Right lung (tissue), 10 donors: ENCODE measurements around the gene EXPH5. TPM values are rescaled to one million over a fixed set of nuclear protein-coding genes. Genes with fewer than 3 reads are reported as not detected.
A peak's percentile ranks its signal among the peaks of the same experiment; 100 is the strongest.
"Not testable (repeated sequence)": the region's sequence is repeated elsewhere in the genome, so short reads cannot be mapped to it uniquely, and the experiment has no call there.

Experiments
- DNase-seq, 2 donors: peaks; one replicate each; pipeline ENCODE4 v3.0.0-alpha.2; 2013
- long read RNA-seq, 8 donors: transcript quantifications; one replicate each; lab custom pipeline, GENCODE V29; 2026
- polyA plus RNA-seq, 5 donors: library from polyadenylated mRNA; unstranded; fragments of 120-200 nt; gene quantifications; one replicate each; pipeline versions ENCODE4 v1.2.1 to v1.2.3, GENCODE V29; 2013; ENCODE audit warnings: inconsistent platforms in 1 of 5, low replicate concordance in 1 of 5; ENCODE audit not compliant: insufficient read length in 5 of 5, insufficient read depth in 1 of 5

The EXPH5 gene, protein sequence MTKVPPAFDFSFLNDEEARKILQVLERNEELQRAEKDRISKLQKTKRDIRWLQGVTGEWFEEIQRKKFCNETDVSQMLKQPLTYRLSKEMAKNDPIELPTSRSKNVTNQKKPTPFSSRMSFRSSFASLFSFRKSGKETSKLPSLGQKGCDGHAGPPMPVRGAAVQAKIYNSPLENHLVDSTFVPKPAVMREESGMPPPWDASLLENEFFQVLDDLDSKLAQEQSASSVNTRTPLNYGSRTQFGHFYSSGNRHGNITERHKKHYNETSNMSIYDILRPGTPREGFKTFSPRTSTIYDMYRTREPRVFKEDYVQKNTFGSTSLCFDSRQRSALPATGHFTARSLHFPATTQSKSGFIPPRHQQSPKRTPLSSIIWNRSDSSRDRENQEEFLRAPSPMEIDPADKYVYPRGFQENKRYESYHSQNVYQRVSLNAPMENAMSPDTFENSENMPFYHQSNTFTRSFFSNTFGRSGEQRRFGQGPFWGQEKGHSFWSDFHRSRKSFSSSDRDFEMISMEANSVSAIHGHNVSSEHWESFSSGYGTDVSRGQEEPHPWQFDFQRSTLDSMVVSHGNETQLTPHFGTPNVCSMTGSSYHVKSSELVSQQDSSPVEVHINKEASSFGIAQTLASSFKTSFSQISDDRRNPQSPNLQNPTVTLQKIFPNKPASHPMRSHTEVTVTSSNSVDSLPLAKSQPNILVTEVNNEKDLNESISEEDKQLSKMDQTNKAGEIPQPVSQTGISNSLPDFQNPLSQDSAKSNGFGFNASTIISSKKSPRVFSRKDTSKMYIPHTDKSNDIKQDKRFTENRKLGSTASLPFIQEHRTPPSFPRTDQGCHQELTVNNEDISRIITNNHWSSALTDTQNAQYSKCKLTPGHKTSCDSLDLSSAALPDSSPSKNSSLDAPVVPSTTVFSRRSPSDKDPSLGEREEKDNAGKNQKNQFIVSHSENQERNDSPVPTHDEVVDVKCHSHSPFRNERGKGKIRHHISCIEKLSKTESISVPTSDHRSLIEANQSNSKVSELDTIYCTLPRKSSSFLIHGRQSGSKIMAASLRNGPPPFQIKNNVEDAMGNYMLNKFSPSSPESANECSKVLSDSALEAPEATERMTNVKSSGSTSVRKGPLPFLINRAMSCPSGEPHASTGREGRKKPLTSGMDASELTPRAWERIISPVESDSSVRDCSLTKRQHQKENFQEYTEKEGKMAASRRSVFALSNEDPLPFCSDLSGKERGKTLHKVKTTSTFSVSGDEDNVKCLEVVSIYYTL (N-terminal part only)
- polyA plus RNA-seq = 10 to 100 TPM in 1 of 5 donors, 1 to 10 TPM in 4; 5.0 to 10.9 (median 8.0) TPM
- long read RNA-seq, donor 1, full-length matches to known transcripts = 4 of 4 reads
- long read RNA-seq, donor 1, partial matches to known transcripts = 0 of 4 reads
- long read RNA-seq, donor 1, other reads (novel, unspliced or antisense) = 0 of 4 reads
- long read RNA-seq, donor 2, full-length matches to known transcripts = 1 of 1 reads
- long read RNA-seq, donor 2, partial matches to known transcripts = 0 of 1 reads
- long read RNA-seq, donor 2, other reads (novel, unspliced or antisense) = 0 of 1 reads
- long read RNA-seq, donor 3 = 0 reads
- long read RNA-seq, donor 4 = 0 reads
- long read RNA-seq, donor 5 = 0 reads
- long read RNA-seq, donor 6, full-length matches to known transcripts = 1 of 1 reads
- long read RNA-seq, donor 6, partial matches to known transcripts = 0 of 1 reads
- long read RNA-seq, donor 6, other reads (novel, unspliced or antisense) = 0 of 1 reads
- long read RNA-seq, donor 7, full-length matches to known transcripts = 1 of 1 reads
- long read RNA-seq, donor 7, partial matches to known transcripts = 0 of 1 reads
- long read RNA-seq, donor 7, other reads (novel, unspliced or antisense) = 0 of 1 reads
- long read RNA-seq, donor 8 = 0 reads

DNA sequence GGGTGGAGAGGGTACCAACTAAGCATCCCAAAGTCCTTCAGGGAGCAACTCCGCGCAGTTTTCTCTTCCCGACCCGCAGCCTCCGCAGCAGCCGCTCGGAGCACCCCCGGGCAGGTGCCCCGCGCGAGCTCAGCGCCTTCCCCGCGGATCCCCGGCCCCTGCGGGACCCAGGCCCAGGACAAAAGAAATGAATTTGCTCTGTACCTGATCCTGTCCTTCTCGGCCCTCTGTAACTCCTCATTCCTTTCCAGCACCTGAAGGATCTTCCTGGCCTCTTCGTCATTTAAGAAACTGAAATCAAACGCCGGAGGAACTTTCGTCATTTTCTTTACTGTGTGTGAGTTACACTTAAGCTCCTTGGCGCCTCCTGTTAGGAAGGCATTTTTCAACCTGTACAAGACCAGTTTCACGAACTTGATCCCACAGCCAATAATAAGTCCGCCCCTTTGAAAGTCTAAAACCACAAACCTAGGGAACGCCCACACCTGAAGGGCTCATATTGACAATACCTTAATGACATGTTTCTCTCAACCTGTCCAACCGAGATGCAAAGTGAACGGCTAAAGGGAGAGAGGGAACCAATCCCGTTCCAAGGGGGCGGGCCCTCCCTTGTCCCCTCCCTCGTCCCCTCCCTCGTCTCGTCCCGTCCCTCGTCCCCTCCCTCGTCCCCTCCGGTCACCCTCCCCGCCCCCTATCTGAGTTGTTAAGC, at the start of gene EXPH5:
Gene EXPH5, minus strand, starts transcription at position 555 of the 709 bp plus-strand sequence. Its CDS starts 232 bp downstream, at position 323.
- peak; percentile 83 to 87 for DNase-seq

DNA sequence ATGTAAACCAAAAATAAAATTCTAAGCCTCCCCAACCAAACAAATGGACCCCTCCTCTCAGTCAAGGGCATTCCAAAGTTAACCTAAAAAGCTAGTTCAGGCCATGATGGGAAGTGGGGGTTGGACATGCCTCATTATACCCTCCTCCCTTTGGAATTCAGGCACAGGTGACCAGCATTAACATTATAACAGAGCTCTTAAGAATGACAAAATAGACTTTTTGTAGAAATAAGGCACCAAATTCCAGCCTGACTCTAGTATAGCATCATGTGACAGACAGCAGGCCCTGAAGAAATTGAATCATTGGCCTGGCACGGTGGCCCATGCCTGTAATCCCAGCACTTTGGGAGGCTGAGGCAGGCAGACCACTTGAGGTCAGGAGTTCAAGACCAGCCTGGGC, 48.2 kb upstream of the EXPH5 start:
- DNase-seq = not testable (repeated sequence)

DNA sequence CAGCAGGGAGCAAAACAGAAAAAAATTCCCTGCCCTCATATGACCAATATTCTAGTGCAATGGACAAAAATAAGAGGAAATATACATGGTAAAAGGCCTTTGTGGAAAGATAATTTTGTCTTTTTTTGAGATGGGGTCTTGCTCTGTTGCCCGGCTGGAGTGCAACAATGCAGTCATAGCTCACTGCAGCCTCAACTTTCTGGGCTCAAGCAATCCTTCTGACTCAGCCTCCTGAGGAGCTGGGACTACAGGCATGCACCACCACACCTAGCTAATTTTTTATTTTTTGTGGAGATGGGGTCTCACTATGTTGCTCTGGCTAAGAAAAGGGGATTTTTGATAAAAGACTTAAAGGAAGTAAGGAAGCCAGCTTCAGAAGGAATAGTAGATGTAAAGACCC, 45.6 kb upstream of the EXPH5 start:
- DNase-seq = no peak

DNA sequence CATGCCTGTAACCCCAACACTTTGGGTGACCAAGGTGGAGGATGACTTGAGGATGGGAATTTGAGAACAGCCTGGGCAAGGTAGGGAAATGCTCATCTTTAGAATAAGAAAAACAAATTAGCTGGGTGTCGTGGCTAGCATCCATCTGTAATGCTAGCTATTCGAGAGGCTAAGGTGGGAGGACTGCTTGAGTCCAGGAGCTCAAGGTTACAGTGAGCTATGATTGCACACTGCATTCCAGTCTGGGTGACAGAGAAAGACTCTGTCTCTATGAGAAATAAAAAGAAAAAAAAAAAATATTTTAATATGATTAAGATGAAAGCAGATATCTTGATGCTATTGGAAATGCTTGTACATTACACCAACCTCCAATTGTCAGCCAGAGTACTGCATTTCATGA, 42.7 kb upstream of the EXPH5 start:
- DNase-seq = no peak

DNA sequence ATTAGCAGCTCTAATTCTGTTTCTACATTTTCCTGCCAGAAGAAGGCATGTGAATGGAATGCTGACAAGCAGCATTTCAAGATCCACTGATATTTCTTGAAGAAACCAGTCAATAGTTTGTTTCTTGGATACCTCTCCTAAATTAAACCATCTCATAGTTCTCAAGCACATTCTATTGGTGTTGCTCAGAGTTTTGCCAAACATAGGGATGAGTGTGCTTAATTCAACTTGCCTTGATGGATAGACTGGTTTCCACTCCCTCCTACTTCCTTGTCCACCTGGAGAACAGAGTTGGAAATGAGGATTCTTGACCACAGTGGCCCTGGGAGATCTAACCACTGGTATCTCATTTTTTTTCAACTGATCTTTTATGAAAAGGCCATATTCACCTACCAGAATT, 41.5 kb upstream of the EXPH5 start:
- no peak for DNase-seq

DNA sequence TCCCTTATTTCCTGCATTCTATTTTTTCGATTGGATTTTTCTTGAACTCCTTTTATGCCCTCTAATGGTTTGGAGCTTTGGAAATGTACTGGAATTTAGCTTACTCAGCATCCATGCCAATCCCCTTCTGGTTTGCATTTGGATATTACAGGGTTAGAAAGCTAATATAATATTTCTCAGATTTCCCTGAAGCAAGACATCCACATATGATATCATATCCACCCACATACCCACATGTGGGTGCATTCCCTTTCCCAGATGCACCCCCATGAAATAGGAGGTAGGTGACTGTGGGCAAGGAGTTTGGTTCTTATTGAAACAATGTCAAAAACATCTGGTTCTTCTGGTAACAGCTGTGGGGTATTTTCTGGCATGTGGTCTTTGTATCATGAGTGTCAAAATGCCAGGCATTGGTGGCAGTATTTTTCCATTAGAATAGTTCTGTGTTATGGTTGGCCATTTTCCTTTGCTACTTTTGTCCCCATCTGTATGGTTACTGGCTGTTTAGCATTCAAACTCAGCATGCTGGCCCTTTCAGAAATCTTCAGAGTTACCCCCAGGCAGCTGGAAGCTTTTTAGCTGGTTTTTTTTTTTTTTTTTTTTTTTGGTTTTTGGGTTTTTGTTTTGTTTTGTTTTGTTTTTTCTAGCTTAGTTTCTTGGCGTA, 38.6 kb upstream of the EXPH5 start:
- no peak for DNase-seq

DNA sequence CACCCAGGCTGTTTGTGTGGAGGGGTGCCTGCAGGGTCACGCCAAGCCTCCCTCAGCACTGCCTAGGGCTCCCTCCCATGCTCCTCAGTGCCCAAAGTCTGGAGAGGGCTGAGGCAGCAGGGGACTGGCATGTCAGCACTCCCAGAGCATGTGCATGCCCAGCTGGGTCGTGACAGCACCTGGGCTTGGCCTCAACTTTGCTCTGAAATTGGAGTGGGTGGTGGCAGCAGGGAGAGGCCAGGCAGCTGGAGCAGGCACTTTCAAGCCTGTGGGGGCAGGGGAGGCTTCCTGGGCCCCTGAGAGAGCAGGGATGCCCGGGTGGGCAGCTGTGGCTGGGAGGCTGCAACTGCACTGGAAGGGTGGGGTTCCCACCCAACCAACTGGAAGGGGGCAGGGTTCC, 35.7 kb upstream of the EXPH5 start:
- no peak for DNase-seq

DNA sequence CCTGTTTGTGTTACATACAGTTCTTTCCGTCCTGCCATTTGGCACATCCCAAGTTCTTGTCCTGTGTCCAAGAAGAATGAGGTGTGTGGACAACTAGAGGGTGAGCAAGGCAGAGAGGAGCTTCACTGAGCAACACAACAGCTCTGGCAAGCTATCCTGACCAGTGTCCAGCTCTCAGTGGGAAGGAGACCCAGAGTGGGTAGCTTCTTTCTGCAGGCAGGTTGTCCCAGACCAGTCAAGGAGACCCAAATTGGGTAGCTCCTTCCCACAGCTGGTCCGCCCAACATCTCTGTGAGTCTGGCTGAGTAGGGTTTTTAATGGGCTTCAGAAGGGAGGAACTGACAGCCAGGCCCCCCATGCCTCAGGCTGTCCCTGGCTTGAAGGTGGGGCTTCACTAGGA, 35.2 kb upstream of the EXPH5 start:
- no peak for DNase-seq

DNA sequence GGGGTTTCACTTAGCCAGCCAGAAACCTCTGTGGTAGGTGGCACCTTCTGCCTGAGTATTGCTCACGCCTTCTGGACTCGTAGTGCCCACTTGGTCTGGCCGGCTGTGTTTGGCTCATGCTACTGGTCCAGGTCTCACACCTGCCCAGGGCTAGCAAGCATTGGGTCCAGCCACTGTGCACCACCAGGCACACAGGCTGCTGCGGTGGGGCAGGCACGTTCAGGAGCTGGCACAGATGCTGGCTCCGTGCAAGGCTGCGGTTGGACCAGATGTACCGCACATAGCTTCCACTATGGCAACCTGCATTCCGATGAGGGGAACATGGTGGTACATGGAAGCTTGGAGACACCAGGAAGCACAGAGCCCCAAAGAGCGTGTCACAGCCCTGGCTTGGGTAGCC, 34.8 kb upstream of the EXPH5 start:
- DNase-seq = no peak

DNA sequence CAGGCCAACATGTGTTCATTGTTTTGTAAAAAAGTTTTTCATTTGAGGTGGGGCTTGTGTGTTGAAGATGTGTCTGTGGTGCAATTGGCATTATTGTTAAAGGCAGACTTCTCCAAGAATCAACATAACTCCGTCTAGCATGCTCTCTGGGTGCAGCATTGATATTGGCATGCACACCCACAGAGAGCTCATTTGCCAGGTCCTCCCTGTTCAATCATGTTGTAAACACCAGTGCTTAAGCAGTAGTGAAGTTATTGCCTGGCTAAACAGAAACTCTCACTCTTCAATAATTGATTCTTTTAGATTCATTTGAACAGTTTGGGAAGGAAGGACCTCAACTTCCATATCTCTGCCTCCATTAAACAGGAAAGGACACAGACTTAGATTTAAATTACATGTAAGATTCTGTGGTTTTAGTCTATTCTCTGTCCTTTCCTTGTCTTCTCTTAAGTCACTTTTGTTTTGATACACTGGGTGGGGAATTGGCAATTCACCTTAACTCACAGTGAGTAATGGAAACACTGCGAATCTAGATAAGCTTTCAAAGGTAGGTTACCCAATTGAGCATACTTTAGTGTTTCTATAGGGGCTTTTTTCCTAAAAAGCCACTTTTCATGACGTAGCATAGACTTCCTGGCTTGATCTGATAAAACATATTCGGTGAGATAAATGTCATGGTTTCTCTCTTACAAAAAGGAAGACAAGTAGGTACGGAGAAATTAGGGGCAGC, 30.8 kb upstream of the EXPH5 start:
- no peak for DNase-seq

DNA sequence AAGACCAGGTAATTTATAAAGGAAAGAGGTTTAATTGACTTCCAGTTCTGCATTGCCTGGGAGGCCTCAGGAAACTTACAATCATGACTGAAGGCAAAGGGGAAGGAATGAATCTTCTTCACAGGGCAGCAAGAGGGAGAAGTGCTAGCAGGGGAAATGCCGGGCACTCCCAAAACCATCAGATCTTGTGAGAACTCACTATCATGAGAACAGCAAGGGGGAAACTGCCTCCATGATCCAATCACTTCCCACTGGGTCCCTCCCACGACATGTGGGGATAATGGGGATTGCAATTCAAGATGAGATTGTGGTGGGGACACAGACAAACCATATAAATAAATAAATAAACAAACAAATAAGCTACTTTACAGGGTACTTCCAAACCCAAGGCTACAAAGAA, 28.8 kb upstream of the EXPH5 start:
- no peak for DNase-seq

DNA sequence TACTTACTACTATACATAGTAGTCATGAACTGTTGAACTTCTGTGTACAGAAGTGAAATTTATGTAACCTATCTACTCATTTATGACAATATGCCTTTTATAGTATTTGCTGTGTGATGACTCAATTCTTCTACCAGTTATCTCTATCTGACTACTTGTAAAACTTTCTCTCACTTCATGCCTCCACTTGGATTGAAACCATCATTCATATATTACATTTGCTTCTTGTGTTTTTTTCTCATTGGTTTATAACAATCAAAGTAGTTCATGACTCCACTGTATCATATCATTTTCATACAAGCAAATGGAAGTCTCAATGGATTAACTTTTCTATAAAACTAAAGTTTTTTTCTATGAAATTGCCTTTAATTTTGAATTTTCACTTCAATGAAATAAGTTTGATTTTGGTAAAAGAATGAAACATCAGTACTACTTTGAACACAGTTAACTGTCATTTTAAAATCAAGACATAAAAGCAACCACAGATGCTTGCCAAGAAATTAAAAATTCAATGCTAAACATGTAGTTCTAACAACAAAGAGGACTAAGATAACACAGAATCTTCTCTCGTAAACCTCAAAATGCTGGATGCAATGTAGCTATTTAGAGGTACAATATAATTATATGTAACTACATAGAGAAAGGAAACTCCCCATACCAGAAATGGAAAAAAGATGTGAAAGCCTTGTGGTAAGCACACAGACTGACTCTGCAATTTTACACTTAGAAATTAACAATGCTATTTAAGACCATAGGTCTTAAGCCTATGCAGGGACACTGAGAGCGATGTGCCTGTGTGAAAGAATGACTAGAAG, 27.6 kb upstream of the EXPH5 start:
- no peak for DNase-seq

DNA sequence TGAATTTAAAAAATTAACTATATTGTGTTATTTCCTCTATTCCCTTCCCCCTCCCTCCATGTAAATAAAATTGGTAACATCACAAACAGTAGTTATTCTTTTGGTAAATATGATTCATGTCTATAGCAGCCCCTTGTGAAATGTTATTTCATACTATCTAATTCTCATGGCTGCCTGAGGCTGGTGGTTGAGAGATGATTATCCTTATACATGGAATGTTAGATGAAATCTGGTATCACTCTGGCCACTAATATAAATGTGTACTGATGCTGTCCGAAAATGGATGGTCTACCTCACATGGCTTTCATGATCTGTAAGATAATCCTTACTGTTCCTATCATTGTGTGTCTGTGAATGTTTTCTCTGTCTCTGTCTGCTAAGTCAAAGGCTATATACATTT, 25.0 kb upstream of the EXPH5 start:
- DNase-seq = no peak

DNA sequence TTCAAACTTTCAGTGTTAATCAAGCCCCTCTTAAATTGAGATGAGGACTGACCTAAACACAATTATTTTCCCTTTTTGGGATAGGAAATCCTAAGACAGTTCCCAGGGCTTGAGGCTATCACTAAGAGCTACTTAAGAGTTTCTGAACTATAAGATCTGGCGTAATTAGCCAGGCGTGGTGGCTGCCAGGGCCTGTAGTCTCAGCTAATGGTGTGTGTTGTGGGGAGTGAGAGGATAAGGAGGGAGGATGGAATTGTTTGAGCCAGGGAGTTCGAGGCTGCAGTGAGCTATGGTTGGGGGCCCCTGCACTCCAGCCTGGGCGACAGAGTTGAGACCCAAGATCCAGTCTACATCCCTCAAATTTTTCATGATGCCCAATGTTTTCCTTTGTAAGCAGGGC, 23.5 kb upstream of the EXPH5 start:
- DNase-seq = no peak

DNA sequence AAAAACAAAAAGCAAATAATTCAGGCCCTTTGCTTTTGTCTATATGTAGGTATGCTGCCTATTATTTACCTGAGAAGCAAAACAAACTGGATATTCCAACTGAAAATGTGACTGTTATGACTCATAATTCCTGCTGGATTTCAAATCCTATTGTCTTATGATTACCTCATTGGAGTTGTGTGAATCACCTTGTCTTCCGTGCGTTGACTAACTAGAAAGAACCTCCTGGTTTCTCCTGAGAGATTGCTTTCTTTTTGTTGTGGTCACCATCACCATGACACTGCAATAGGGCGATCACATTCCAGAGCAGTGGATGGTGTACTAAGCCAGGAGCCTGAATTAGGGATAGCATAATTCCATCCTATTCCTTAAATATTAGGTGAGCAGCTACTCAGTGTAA, 23.0 kb upstream of the EXPH5 start:
- no peak for DNase-seq

DNA sequence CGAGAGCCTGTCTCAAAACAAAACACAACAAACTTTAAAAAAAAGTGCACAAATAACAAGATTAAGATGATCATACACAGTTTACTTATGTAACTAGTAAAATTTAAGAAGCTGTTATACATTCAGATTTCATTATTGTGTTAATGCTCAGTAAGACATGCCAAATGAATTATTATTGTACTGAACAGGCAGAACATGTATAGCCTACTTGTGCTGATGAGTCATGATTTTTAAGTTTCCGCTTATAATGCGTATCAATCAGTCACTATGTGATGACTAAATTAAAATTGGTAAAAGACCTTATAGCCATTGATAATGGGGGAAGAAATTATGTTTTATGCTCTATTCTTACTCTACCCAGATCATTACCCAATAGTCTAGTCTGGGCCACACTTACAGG, 20.5 kb upstream of the EXPH5 start:
- no peak for DNase-seq

DNA sequence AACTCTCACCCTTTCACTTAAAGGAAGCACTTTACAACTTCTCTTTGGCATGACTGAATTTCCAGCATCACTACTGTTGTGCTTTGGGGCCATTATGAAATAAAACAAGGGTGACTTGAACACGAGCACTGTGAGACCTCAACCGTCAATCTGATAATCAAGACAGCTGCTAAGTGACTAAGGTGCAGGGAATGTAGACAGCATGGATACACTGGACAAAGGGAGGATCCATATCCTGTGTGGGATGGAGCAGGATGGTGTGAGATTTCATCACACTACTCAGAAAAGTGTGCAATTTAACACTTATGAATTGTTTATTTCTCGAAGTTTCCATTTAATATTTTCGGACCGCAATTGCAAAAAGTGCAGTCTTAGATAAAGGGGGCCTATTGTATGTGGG, 16.1 kb upstream of the EXPH5 start:
- DNase-seq = no peak

DNA sequence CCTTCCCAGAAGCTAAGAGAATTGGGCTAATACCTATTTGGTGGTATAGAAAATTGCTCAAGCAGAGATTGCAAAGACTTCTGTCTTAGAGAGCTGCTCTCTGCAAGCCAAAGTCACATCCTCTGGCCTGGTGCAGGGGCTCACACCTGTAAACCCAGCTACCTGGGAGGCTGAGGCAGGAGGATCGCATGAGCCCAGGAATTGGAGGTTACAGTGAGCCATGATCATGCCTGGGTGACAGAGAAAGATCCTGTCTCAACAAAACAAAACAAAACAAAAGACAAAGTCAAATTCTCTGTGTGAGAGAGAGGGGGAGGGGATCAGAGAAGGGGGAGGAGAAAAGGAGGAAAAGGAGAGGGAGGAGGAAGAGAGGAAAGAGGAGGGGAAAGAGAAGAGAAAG, 15.0 kb upstream of the EXPH5 start:
- DNase-seq = no peak
